IMR-90 (cell line): ENCODE measurements around the gene RHOG. TPM values are rescaled to one million over a fixed set of nuclear protein-coding genes. Genes with fewer than 3 reads are reported as not detected.

Experiments used
- ATAC-seq: fragments of 200-7000 bp; cut with Tn5 transposase; 2 replicates; pipeline ENCODE4 v1.9.1; 2020; ENCODE audit warnings: low read depth, mild to moderate bottlenecking, moderate library complexity
- BruUV-seq: library from RNA; stranded (reverse); fragments of 400-500 nt; replicated peaks from 2 replicates; lab custom pipeline; 2021; lab: Mats Ljungman, UMichigan
- CTCF ChIA-PET: fragments of 300-600 bp; formaldehyde crosslinking; extraction: SDS; loops from one replicate; lab custom pipeline; 2021; ENCODE audit warnings: antibody characterized with exemption; lab: Yijun Ruan, JAX
- POLR2A ChIA-PET: fragments of 300-600 bp; sonication (Branson Sonifier 250); formaldehyde crosslinking; loops from one replicate; lab custom pipeline; 2022; ENCODE audit warnings: antibody characterized with exemption; ENCODE audit not compliant: unreplicated experiment; lab: Charles Lee
- DNase-seq: peaks from one replicate; pipeline ENCODE4 v3.0.0; 2013
- H2AFZ ChIP-seq: replicated peaks from 2 replicates; pipeline ENCODE3; 2013; ENCODE audit warnings: low read length, mild to moderate bottlenecking; ENCODE audit not compliant: poor library complexity
- H2AK5ac ChIP-seq: 2 replicates; pipeline ENCODE4 v1.6.1; 2013; ENCODE audit warnings: low read depth, low read length, inconsistent platforms
- H2AK9ac ChIP-seq: replicated peaks from 2 replicates; pipeline ENCODE3; 2013; ENCODE audit warnings: mild to moderate bottlenecking, low read depth, low read length, moderate library complexity; ENCODE audit not compliant: poor library complexity
- H2BK120ac ChIP-seq: 2 replicates; pipeline ENCODE4 v1.6.1; 2013; ENCODE audit warnings: low read depth, low read length, inconsistent platforms
- H2BK15ac ChIP-seq: 3 replicates; pipeline ENCODE4 v1.6.1; 2013; ENCODE audit warnings: low read depth, low read length, inconsistent platforms
- H2BK20ac ChIP-seq: 2 replicates; pipeline ENCODE4 v1.6.1; 2013; ENCODE audit warnings: low read depth, mild to moderate bottlenecking, inconsistent platforms, low read length, moderate library complexity
- H2BK5ac ChIP-seq: 2 replicates; pipeline ENCODE4 v1.6.1; 2013; ENCODE audit warnings: mild to moderate bottlenecking, low read depth, low read length, inconsistent platforms; ENCODE audit not compliant: poor library complexity, severe bottlenecking
- H3K14ac ChIP-seq: replicated peaks from 2 replicates; pipeline ENCODE4 v1.6.1; 2013; ENCODE audit warnings: low read depth, low read length, inconsistent platforms
- H3K18ac ChIP-seq: 2 replicates; pipeline ENCODE4 v1.6.1; 2013; ENCODE audit warnings: low read depth, low read length, control low read depth
- H3K23ac ChIP-seq: 2 replicates; pipeline ENCODE4 v1.6.1; 2013; ENCODE audit warnings: low read depth, low read length, inconsistent platforms
- H3K27ac ChIP-seq: 2 replicates; pipeline ENCODE4 v1.5.1; 2013; ENCODE audit warnings: mild to moderate bottlenecking, control low read depth, low read length; ENCODE audit not compliant: insufficient read depth
- H3K27me3 ChIP-seq: 2 replicates; pipeline ENCODE4 v1.6.1; 2013; ENCODE audit warnings: low read length; ENCODE audit not compliant: control insufficient read depth, insufficient read depth
- H3K36me3 ChIP-seq: 2 replicates; pipeline ENCODE4 v1.6.1; 2013; ENCODE audit warnings: low read length, mixed read lengths; ENCODE audit not compliant: control insufficient read depth, insufficient read depth
- H3K4ac ChIP-seq: 2 replicates; pipeline ENCODE4 v1.6.1; 2013; ENCODE audit warnings: low read depth, low read length, inconsistent platforms
- H3K4me1 ChIP-seq: 2 replicates; pipeline ENCODE4 v1.6.1; 2013; ENCODE audit warnings: low read length, mixed read lengths; ENCODE audit not compliant: control insufficient read depth, insufficient read depth
- H3K4me2 ChIP-seq: 2 replicates; pipeline ENCODE4 v1.6.1; 2013; ENCODE audit warnings: low read depth, mild to moderate bottlenecking, control low read depth, low read length, moderate library complexity
- H3K4me3 ChIP-seq: 2 replicates; pipeline ENCODE4 v1.5.1; 2013; ENCODE audit warnings: low read depth, mild to moderate bottlenecking, control low read depth, low read length, moderate library complexity; ENCODE audit not compliant: insufficient read depth
- H3K56ac ChIP-seq: 2 replicates; pipeline ENCODE4 v1.6.1; 2013; ENCODE audit warnings: low read length, inconsistent platforms; ENCODE audit not compliant: insufficient read depth; ENCODE audit errors: extremely low read depth
- H3K79me1 ChIP-seq, 2 experiments: 2 replicates each; pipeline ENCODE4 v1.6.1; 2013; ENCODE audit warnings: low read length in 2 of 2, inconsistent platforms in 1 of 2, low read depth in 1 of 2
- H3K9ac ChIP-seq: 2 replicates; pipeline ENCODE4 v1.6.1; 2013; ENCODE audit warnings: low read depth, low read length, control low read depth
- H3K9me1 ChIP-seq: 2 replicates; pipeline ENCODE4 v1.6.1; 2013; ENCODE audit warnings: low read length, inconsistent platforms; ENCODE audit not compliant: insufficient read depth
- H3K9me3 ChIP-seq: 2 replicates; pipeline ENCODE4 v1.6.1; 2013; ENCODE audit warnings: low read length; ENCODE audit not compliant: control insufficient read depth, insufficient read depth
- H4K20me1 ChIP-seq: 2 replicates; pipeline ENCODE4 v1.6.1; 2013; ENCODE audit warnings: low read length, inconsistent platforms; ENCODE audit not compliant: insufficient read depth
- H4K5ac ChIP-seq: 2 replicates; pipeline ENCODE4 v1.6.1; 2013; ENCODE audit warnings: mild to moderate bottlenecking, low read depth, low read length, control low read depth
- H4K8ac ChIP-seq, 2 experiments: 2 replicates each; pipeline ENCODE4 v1.6.1; 2013; ENCODE audit warnings: low read depth in 2 of 2, low read length in 2 of 2, control low read depth in 1 of 2, inconsistent platforms in 1 of 2
- H4K91ac ChIP-seq: 2 replicates; pipeline ENCODE4 v1.6.1; 2013; ENCODE audit warnings: low read depth, low read length, inconsistent platforms; ENCODE audit not compliant: insufficient read depth
- BHLHE40 ChIP-seq: fragments of 150-350 bp; IDR thresholded peaks from 2 replicates; pipeline ENCODE4 v1.6.1; 2016; ENCODE audit warnings: mild to moderate bottlenecking, low read depth, low read length
- CEBPB ChIP-seq: IDR thresholded peaks from 2 replicates; pipeline ENCODE4 v1.6.1; 2012; ENCODE audit warnings: low read depth, low read length, improper control_type of control experiment
- CHD1 ChIP-seq: IDR thresholded peaks from 2 replicates; pipeline ENCODE4 v1.6.1; 2012; ENCODE audit warnings: low read depth, low read length, improper control_type of control experiment
- MAFK ChIP-seq: IDR thresholded peaks from 2 replicates; pipeline ENCODE4 v1.6.1; 2012; ENCODE audit warnings: low read depth, low read length, improper control_type of control experiment
- MAZ ChIP-seq: IDR thresholded peaks from 2 replicates; pipeline ENCODE4 v1.6.1; 2012; ENCODE audit warnings: low read depth, mild to moderate bottlenecking, low read length, improper control_type of control experiment, moderate library complexity, borderline replicate concordance
- MXI1 ChIP-seq: IDR thresholded peaks from 2 replicates; pipeline ENCODE4 v1.6.1; 2012; ENCODE audit warnings: low read depth, mild to moderate bottlenecking, low read length, moderate library complexity, borderline replicate concordance
- NFE2L2 ChIP-seq: fragments of 150-350 bp; IDR thresholded peaks from 2 replicates; pipeline ENCODE4 v1.6.1; 2016; ENCODE audit warnings: low read depth, mild to moderate bottlenecking, low read length
- RAD21 ChIP-seq: IDR thresholded peaks from 2 replicates; pipeline ENCODE4 v1.6.1; 2012; ENCODE audit warnings: low read length, improper control_type of control experiment
- RCOR1 ChIP-seq: IDR thresholded peaks from 2 replicates; pipeline ENCODE4 v1.6.1; 2012; ENCODE audit warnings: mild to moderate bottlenecking, low read length, improper control_type of control experiment; ENCODE audit not compliant: insufficient replicate concordance
- RFX5 ChIP-seq: IDR thresholded peaks from 2 replicates; pipeline ENCODE4 v1.8.0; 2012; ENCODE audit warnings: low read depth, mild to moderate bottlenecking, low read length, moderate library complexity
- SMC3 ChIP-seq: fragments of 150-350 bp; IDR thresholded peaks from 2 replicates; pipeline ENCODE4 v1.6.1; 2016; ENCODE audit warnings: low read depth, mild to moderate bottlenecking, antibody characterized with exemption, low read length, moderate library complexity
- WGBS, 2 experiments: methylation state at CpG; one replicate each; pipeline versions ENCODE4 v1.1.5 to v1.1.7; 2013; ENCODE audit warnings: missing lambda C conversion rate in 2 of 2; ENCODE audit not compliant: insufficient read length in 1 of 2; ENCODE audit errors: extremely low coverage in 2 of 2; 5-methylcytosine and 5-hydroxymethylcytosine counted together
- dilution Hi-C: fragments of 300-500 bp; cut with HindIII; formaldehyde crosslinking; loops from one replicate; pipeline ENCODE4 v1.14.3; 2018; ENCODE audit warnings: low sequenced_read_pairs; ENCODE audit not compliant: unreplicated experiment
- in situ Hi-C: fragments of 300-500 bp; cut with MboI; formaldehyde crosslinking; loops from 3 replicates; pipeline ENCODE4 v1.14.3; 2019; ENCODE audit warnings: low sequenced_read_pairs, inconsistent platforms, mixed read lengths
- intact Hi-C: fragments of 100-400 bp; cut with micrococcal nuclease; formaldehyde crosslinking; loops from 2 replicates; pipeline ENCODE4 v1.10.0; 2022
- polyA plus RNA-seq, 3 experiments: library from polyadenylated mRNA; depleted of rRNA; stranded (reverse); fragments of >200 nt; gene quantifications; 2 replicates each; pipeline ENCODE4 v1.2.3, GENCODE V29; 2012; ENCODE audit warnings: low replicate concordance in 1 of 3
- total RNA-seq: library from RNA; depleted of rRNA; stranded (reverse); fragments of >200 nt; gene quantifications from 2 replicates; pipeline ENCODE4 v1.2.3, GENCODE V29; 2012
- TF ChIP-seq, protein P1 (sequence below): fragments of 150-350 bp; IDR thresholded peaks from 2 replicates; pipeline ENCODE4 v1.6.1; 2016; ENCODE audit warnings: low read depth, mild to moderate bottlenecking, low read length, moderate library complexity, borderline replicate concordance
- TF ChIP-seq, protein P2 (sequence below): fragments of 150-350 bp; IDR thresholded peaks from 2 replicates; pipeline ENCODE4 v1.6.1; 2017; ENCODE audit warnings: mild to moderate bottlenecking, antibody characterized with exemption, low read length, low read depth
- TF ChIP-seq, protein P3 (sequence below): conservative IDR thresholded peaks from 2 replicates; pipeline ENCODE4 v1.5.1; 2012; ENCODE audit warnings: mild to moderate bottlenecking, low read depth, low read length, improper control_type of control experiment

The RHOG gene
- total and polyA plus RNA-seq, 2 of the 4 experiments (the other 2 are of a cell fraction) = 16.3 to 114 TPM

DNA sequence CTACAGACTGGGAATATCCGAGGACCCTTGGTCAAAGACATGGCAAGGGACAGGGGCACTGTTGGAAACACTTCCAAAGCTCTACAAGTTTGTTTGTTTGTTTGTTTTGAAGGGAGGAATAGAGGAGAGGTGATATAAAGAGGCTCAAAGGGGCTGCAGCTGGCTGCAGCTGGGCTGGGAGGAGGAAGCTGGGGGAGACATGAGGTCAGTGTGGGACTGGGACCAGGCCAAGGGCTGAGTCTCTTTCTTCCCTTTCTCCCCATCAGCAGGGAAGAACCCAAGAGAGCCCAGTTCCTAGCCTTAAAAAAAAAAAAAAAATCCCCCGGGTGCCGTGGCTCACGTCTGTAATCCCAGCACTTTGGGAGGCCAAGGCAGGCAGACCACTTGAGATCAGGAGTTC is 5.0 kb downstream of the RHOG start:
- Histone ChIP-seq H2AFZ (no peak overlapping the region), H3K36me3 (peaks cover 3% of the 10 kb centered on the region), H3K4ac (no peak overlapping the region), H3K23ac (no peak overlapping the region), H3K56ac (no peak overlapping the region), H4K8ac (no peak overlapping the region), H3K27me3 (no peaks in the 10 kb centered on the region), H2BK20ac (no peak overlapping the region), H2BK120ac (no peak overlapping the region), H3K4me2 (no peak overlapping the region), H3K4me1 (peaks cover 22% of the 10 kb centered on the region), H3K9me1 (peaks cover 59% of the 10 kb centered on the region), H4K5ac (no peak overlapping the region), H3K79me1 (peaks cover 59 to 93% of the 10 kb centered on the region in 2 experiments), H2BK5ac (no peak overlapping the region), H4K91ac (no peak overlapping the region), H3K27ac (no peak overlapping the region), H2BK15ac (no peak overlapping the region), H3K18ac (no peak overlapping the region), H3K4me3 (no peak overlapping the region), H2AK5ac (peak overlapping the region; percentile 48; the same call in 1 of the 2 replicates), H4K20me1 (peaks cover 93% of the 10 kb centered on the region), H2AK9ac (no peak overlapping the region), H3K14ac (no peak overlapping the region), H3K9me3 (no peaks in the 10 kb centered on the region), H3K9ac (no peak overlapping the region)
- in situ Hi-C loops (no loop called here), dilution Hi-C loops (no loop called here), intact Hi-C loops (no loop called here)
- ChIA-PET CTCF (no interaction called here), POLR2A (no interaction called here)
- ATAC-seq = no peak
- BruUV-seq = no TSS peak
- TF ChIP-seq CHD1 (no peak), MAFK (no peak), SMC3 (no peak), BHLHE40 (no peak), MXI1 (no peak), MAZ (no peak), NFE2L2 (no peak), RCOR1 (no peak), RAD21 (no peak), CEBPB (no peak), RFX5 (no peak)
- TF ChIP-seq, protein P1, sequence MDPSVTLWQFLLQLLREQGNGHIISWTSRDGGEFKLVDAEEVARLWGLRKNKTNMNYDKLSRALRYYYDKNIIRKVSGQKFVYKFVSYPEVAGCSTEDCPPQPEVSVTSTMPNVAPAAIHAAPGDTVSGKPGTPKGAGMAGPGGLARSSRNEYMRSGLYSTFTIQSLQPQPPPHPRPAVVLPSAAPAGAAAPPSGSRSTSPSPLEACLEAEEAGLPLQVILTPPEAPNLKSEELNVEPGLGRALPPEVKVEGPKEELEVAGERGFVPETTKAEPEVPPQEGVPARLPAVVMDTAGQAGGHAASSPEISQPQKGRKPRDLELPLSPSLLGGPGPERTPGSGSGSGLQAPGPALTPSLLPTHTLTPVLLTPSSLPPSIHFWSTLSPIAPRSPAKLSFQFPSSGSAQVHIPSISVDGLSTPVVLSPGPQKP = no peak
- TF ChIP-seq, protein P2, sequence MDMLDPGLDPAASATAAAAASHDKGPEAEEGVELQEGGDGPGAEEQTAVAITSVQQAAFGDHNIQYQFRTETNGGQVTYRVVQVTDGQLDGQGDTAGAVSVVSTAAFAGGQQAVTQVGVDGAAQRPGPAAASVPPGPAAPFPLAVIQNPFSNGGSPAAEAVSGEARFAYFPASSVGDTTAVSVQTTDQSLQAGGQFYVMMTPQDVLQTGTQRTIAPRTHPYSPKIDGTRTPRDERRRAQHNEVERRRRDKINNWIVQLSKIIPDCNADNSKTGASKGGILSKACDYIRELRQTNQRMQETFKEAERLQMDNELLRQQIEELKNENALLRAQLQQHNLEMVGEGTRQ = no peak
- TF ChIP-seq, protein P3, sequence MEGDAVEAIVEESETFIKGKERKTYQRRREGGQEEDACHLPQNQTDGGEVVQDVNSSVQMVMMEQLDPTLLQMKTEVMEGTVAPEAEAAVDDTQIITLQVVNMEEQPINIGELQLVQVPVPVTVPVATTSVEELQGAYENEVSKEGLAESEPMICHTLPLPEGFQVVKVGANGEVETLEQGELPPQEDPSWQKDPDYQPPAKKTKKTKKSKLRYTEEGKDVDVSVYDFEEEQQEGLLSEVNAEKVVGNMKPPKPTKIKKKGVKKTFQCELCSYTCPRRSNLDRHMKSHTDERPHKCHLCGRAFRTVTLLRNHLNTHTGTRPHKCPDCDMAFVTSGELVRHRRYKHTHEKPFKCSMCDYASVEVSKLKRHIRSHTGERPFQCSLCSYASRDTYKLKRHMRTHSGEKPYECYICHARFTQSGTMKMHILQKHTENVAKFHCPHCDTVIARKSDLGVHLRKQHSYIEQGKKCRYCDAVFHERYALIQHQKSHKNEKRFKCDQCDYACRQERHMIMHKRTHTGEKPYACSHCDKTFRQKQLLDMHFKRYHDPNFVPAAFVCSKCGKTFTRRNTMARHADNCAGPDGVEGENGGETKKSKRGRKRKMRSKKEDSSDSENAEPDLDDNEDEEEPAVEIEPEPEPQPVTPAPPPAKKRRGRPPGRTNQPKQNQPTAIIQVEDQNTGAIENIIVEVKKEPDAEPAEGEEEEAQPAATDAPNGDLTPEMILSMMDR = no peak
- 71% methylated on average over 1 of the region's 4 CpGs; no CpG with 5 or more reads in 1 of the 2 experiments for WGBS, 2 experiments
- DNase-seq = no peak
